Measurements from ENCODE around the gene ATP5F1D. TPM values are rescaled to one million over a fixed set of nuclear protein-coding genes. Genes with fewer than 3 reads are reported as not detected.

Gene ATP5F1D
- polyA plus RNA-seq, 1 donor = 183 TPM

Other genes with a start within 250 kb of the ATP5F1D start
- 0.22 TPM for gene GRIN3B, start 241.3 kb upstream of the ATP5F1D start, polyA plus RNA-seq (ENCODE audit: insufficient read length)
- gene TMEM259, start 220.6 kb upstream of the ATP5F1D start, polyA plus RNA-seq (ENCODE audit: insufficient read length) = 94.8 TPM
- gene RNU6-2, start 220.2 kb upstream of the ATP5F1D start, polyA plus RNA-seq (ENCODE audit: insufficient read length) = not detected
- gene CNN2, start 215.1 kb upstream of the ATP5F1D start, polyA plus RNA-seq (ENCODE audit: insufficient read length) = 58.2 TPM
- gene ABCA7, start 201.6 kb upstream of the ATP5F1D start, polyA plus RNA-seq (ENCODE audit: insufficient read length) = 27.8 TPM
- gene ARHGAP45, start 174.6 kb upstream of the ATP5F1D start, polyA plus RNA-seq (ENCODE audit: insufficient read length) = 9.8 TPM
- gene POLR2E, start 146.4 kb upstream of the ATP5F1D start, polyA plus RNA-seq (ENCODE audit: insufficient read length) = 121 TPM
- gene GPX4, start 137.8 kb upstream of the ATP5F1D start, polyA plus RNA-seq (ENCODE audit: insufficient read length) = 152 TPM
- gene SBNO2, start 67.5 kb upstream of the ATP5F1D start, polyA plus RNA-seq (ENCODE audit: insufficient read length) = 18.5 TPM
- gene STK11, start 36.0 kb upstream of the ATP5F1D start, polyA plus RNA-seq (ENCODE audit: insufficient read length) = 61.0 TPM
- 1.9 TPM for gene CBARP, start 3.7 kb upstream of the ATP5F1D start, polyA plus RNA-seq (ENCODE audit: insufficient read length)
- 47.1 TPM for gene MIDN, start 6.8 kb downstream of the ATP5F1D start, polyA plus RNA-seq (ENCODE audit: insufficient read length)
- gene CIRBP, start 27.6 kb downstream of the ATP5F1D start, polyA plus RNA-seq (ENCODE audit: insufficient read length) = 528 TPM
- 16.3 TPM for gene FAM174C, start 33.8 kb downstream of the ATP5F1D start, polyA plus RNA-seq (ENCODE audit: insufficient read length)
- gene EFNA2, start 44.1 kb downstream of the ATP5F1D start, polyA plus RNA-seq (ENCODE audit: insufficient read length) = 0.48 TPM
- 88.4 TPM for gene NDUFS7, start 142.2 kb downstream of the ATP5F1D start, polyA plus RNA-seq (ENCODE audit: insufficient read length)
- gene GAMT, start 159.8 kb downstream of the ATP5F1D start, polyA plus RNA-seq (ENCODE audit: insufficient read length) = 287 TPM
- 82.0 TPM for gene DAZAP1, start 165.8 kb downstream of the ATP5F1D start, polyA plus RNA-seq (ENCODE audit: insufficient read length)
- 1,308 TPM for gene RPS15, start 196.6 kb downstream of the ATP5F1D start, polyA plus RNA-seq (ENCODE audit: insufficient read length)
- gene APC2, start 208.4 kb downstream of the ATP5F1D start, polyA plus RNA-seq (ENCODE audit: insufficient read length) = 1.1 TPM
- 22.4 TPM for gene C19orf25, start 237.5 kb downstream of the ATP5F1D start, polyA plus RNA-seq (ENCODE audit: insufficient read length)
- gene PCSK4, start 248.6 kb downstream of the ATP5F1D start, polyA plus RNA-seq (ENCODE audit: insufficient read length) = 1.9 TPM
- 3.0 TPM for gene REEP6, start 249.4 kb downstream of the ATP5F1D start, polyA plus RNA-seq (ENCODE audit: insufficient read length)